ENCODE data around the gene BFSP2.

BFSP2 gene

GRCh38 chr3:133419151-133419909, 19.5 kb downstream of the BFSP2 start:
- no peak for DNase-seq (ENCODE audit: low read depth)

- DNase-seq (ENCODE audit: low read depth), result no peak
Measured at GRCh38 chr3:133424937-133425869, 25.3 kb downstream of the BFSP2 start.

DNA sequence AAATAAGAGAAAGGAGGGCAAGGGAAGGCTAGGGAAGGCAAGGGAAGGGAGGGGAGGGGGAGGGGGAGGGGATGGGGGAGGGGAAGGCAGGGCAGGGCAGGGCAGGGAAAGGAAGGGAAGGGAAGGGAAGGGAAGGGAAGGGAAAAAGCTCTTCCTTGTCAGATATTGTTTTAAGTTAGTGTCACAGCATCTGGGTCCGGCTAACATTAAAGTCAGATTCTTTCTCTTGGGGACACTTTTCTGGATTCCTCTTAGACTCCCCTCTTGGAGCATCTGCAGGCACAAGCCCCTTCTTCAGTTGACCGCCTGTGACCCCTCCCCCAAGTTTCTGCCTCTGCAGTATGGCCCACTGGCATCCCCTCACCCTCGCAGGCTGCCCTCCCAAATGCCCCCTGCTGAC, 26.0 kb downstream of the BFSP2 start:
- no peak for DNase-seq (ENCODE audit: low read depth)

- DNase-seq (ENCODE audit: low read depth), result no peak
Measured at GRCh38 chr3:133426721-133427120, 26.9 kb downstream of the BFSP2 start.

GRCh38 chr3:133428552-133428951, 28.7 kb downstream of the BFSP2 start:
- no peak for DNase-seq (ENCODE audit: low read depth)

DNA sequence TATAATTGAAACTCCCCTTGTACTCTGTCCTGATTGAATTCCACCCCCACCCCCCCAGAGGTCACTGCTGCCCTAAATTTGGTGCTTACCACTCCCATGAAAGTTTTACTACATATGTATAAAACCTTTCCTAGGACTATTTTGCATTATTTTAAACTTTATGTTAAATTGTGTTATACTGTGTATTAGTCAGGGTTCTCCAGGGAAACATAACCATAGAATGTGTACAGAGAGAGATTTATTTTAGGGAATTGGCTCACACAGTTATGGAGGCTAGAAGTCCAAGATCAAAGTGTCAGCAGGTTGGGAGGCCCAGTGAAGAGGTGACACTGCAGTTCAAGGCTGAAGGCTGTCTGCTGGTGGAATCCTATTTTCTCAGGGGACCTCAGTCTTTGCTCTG, 29.2 kb downstream of the BFSP2 start:
- no peak for DNase-seq (ENCODE audit: low read depth)

DNA sequence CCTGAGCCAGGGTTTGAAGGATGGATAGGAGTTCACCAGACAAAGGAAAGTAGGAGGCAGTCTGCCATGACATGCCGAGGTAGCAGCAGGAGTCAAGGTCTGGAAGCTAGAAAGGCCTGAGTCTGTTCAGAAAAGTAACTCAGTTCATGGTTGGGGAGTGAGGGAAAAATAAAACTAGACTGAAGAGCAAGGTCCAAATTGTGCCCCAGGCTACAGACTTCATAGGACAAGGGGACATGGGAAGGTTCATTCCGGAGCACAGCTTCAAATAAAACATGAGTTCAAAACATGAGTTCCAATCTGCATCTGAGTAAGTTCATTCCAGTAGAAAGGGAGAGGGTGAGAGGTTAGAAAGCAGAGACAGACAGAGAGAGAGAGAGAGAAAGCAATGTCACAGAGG, 39.7 kb downstream of the BFSP2 start:
- no peak for DNase-seq (ENCODE audit: low read depth)

- DNase-seq (ENCODE audit: low read depth), result no peak
Measured at GRCh38 chr3:133440652-133441051, 40.8 kb downstream of the BFSP2 start.

DNA sequence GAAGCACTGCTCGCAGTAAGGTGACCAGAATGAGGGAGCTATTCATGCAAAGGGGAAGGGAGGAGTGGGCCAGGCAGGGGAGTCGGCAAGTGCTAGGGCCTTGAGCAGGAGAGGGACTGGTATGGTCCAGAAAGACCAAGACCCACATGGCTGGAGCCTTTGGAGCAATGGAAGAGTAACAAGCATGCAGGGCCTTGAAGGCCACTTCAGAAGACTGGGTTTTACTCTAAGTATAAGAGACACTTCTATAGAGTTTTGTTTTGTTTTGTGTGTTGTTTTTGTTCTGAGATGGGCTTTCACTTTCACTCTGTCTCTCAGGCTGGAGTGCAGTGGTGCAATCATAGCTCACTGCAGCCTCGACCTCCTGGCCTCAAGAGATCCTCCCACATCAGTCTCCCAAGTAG, 42.0 kb downstream of the BFSP2 start:
- DNase-seq (ENCODE audit: low read depth), result no peak

DNA sequence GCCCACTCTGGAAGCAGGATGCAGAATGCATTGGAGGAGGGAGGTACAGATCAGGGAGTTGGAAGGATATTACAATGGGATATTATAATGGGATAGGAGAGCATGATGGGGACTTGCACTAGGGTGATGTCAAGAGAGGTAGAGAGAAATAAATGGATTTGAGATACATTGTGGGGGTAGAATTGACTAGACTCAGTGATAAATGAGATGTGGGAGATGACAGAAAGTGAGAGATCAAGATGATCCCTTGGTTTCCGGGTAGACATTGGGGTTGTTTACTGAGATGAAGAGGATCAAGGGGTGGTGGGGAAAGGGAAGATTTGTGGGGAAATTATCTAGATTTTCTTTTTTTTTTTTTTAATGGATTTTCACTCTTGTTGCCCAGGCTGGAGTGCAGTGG, 42.7 kb downstream of the BFSP2 start:
- DNase-seq (ENCODE audit: low read depth), result no peak

DNA sequence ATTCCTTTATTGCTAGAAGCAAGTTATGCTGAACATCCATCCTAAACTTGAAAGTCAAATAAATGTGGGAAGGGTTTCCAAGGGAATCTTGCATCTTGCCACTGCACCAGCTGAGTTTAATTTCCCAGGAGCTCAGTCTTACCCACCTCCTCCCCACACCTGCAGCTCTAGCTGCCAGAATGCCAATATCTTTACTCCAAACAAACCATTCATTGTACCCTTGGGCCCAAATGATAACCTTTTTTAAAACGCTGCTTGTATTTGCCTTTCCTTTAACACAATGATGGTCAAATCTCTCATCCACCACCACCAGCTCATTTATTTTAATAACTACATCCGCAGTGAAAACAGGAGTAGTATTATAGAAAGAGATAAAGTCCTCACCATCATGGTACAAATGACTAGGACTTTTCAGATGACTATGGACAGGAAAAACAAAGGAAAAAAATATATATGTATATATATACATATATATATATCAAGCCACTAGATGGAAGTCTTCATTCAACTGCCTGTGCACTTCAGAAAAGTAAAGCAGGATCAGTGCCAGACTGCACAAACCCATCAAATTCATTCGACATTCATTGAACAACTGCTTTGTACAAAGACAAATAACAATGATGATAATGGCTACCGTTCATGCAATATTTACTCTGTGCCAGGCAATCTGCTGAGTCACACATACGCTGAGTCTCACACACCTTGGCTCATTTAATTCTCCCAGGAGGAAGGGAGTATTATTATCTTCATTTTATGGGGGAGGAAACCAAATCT, 44.0 kb downstream of the BFSP2 start:
- no peak for DNase-seq (ENCODE audit: low read depth)

- no peak for DNase-seq (ENCODE audit: low read depth)
Measured at GRCh38 chr3:133444423-133444774, 44.5 kb downstream of the BFSP2 start.

DNA sequence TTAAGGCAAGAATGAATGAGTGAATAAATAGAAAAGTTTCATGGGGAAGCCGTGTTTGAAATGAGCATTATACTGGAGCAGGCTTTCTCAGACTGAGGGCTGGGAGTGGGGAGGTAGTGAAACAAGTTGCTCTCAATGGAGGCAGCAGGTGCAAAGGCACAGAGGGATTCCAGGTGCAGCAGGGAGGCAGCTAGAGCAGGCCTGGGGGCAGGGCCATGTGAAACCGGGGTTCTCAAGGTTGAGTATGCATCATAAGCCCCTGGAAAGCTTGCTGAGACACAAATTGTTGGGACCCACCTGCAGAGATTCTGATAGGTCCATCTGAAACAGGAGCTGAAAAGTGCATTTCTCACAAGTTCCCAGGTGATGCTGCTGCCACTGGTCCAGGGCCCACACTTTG, 45.3 kb downstream of the BFSP2 start:
- DNase-seq (ENCODE audit: low read depth), result no peak

DNA sequence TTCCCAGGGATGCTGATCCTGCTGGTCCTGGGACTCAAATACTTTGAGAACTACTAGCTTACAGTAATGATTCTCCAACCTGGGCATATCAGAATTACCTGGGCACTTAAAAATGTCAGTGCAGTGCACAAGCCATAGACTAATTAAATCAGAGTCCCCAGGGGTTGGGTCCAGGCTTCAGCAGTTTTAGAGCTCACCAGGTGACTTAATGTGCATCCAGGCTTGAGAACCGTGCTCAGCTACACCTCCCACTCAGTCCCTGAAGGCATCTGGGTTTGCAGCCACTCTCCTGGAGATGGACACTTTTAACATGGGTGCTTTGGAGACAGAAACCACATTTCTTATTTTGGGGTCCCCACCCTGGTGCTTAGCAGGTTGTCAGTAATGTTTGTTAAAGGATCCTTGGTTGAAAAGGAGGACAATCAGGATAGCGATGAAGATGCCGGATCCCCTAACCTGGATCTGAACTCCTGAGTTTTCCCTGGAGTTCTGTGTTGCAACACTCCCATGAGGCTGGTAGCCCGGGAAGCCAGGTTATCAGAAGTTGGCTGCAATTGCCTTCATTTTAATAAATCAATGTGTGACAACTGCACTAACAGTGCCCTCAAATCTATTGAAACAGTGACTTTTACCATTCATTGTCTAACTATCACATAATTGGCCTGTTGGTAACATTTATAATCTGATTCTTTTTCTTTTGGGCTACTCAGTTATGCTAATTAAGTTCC, 48.1 kb downstream of the BFSP2 start:
- DNase-seq (ENCODE audit: low read depth), result no peak

DNA sequence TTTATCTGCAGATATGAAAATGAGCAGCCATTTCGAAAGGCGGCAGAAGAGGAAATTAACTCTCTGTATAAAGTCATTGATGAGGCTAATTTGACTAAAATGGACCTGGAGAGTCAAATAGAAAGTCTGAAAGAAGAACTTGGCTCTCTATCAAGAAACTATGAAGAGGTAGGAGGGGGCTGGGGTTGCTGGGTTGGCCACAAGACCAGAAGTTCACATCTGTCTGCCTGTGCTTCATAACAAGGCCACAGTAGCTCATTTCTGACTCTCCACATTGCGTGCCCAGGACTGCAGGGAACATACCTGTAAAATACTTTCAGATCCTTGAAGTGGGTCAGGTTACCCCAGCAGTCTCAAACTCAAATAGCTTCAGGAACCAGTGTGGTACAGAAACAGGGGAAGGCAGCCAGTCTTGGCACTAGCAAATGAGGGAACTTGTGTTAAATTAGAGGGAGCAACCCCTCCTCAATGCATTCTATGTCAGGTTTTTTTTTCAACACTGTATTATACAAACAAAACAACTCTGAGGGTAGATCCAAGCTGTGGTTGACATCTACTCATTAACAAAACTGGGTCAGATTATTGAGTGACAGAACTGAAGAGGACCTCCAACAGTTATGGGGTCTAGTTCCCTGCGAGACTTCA, 48.7 kb downstream of the BFSP2 start:
- DNase-seq (ENCODE audit: low read depth), result no peak

GRCh38 chr3:133451309-133451708, 51.5 kb downstream of the BFSP2 start:
- no peak for DNase-seq (ENCODE audit: low read depth)

- no peak for DNase-seq (ENCODE audit: low read depth)
Measured at GRCh38 chr3:133452641-133453319, 52.9 kb downstream of the BFSP2 start.

GRCh38 chr3:133453383-133453782, 53.5 kb downstream of the BFSP2 start:
- no peak for DNase-seq (ENCODE audit: low read depth)

DNA sequence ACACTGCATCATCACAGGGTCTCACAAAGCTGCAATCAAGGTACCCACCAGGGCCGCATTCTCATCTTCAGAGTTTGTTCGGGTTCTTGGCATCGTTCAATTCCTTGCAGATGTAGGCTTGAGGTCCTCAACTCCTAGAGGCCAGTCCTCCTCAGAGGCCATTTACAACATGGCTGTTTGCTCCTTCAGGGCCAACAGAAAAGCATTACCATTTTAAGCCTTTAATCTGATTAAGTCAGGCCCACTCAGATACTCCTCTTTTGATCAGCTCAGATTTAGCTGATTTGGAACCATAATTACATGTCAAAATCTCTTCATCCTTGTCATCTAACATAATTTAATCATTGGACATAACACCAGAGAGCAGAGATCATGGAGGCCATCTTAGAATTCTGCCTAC, 55.4 kb downstream of the BFSP2 start:
- no peak for DNase-seq (ENCODE audit: low read depth)

GRCh38 chr3:133455960-133456359, 56.1 kb downstream of the BFSP2 start:
- peak; percentile 45 for DNase-seq (ENCODE audit: low read depth)

DNA sequence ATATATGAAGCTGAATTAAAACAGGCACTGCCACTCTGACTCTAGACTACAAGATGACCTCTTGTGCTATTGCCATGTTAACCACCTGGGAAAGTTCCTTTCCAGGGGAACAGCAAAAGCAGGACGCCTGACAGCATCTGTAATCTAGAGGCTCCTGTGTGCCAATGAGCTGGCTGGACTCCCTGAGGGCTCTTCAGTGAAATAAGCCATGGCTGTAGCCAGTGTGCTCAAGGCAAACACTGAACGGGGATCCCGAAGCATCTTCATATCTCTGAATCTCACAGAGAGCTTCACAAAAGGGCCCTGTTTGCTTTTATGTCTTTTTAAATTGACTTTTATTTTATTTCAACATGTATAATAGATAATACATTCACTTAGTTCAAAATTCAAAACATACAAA, 57.2 kb downstream of the BFSP2 start:
- no peak for DNase-seq (ENCODE audit: low read depth)
